ENCODE data around the gene UNK. TPM values are rescaled to one million over a fixed set of nuclear protein-coding genes. Genes with fewer than 3 reads are reported as not detected.

UNK gene
- total RNA-seq, 2 experiments from 2014 or later, result 41.5 to 67.6 TPM

GRCh38 chr17:75831032-75831571 lies 46.5 kb downstream of the UNK start:
- no peaks in the 10 kb centered on the region for H3K79me2 ChIP-seq (ENCODE audit: insufficient read depth, low read depth, low read length)
- intact Hi-C loops (cut with micrococcal nuclease; ENCODE audit: unreplicated experiment), result no loop called here
- H3K9me3 ChIP-seq (ENCODE audit: low read length), result no peaks in the 10 kb centered on the region
- CTCF ChIA-PET (ENCODE audit: unreplicated experiment), result interaction anchor here (1.3 to 1.6 kb wide), 2 partner anchors 14 to 51 kb away, joined by 4 read pairs; no protein-coding TSS in a partner anchor
- no TSS peak for BruUV-seq (replicated peaks)
- DNase-seq (ENCODE audit: low spot score), result no peak
- no peak overlapping the region for H3K4me2 ChIP-seq (ENCODE audit: low read length)
- POLR2A ChIA-PET, result interaction anchor here (0.6 to 1.5 kb wide), 2 partner anchors 17 to 51 kb away, joined by 3 to 4 read pairs; no protein-coding TSS in a partner anchor
- H3K4me3 ChIP-seq (ENCODE audit: low read depth, low read length, poor library complexity, severe bottlenecking), result no peak overlapping the region
- H3K9me2 ChIP-seq (ENCODE audit: insufficient read depth, low read length), result no peaks in the 10 kb centered on the region
- TF ChIP-seq, protein P1, sequence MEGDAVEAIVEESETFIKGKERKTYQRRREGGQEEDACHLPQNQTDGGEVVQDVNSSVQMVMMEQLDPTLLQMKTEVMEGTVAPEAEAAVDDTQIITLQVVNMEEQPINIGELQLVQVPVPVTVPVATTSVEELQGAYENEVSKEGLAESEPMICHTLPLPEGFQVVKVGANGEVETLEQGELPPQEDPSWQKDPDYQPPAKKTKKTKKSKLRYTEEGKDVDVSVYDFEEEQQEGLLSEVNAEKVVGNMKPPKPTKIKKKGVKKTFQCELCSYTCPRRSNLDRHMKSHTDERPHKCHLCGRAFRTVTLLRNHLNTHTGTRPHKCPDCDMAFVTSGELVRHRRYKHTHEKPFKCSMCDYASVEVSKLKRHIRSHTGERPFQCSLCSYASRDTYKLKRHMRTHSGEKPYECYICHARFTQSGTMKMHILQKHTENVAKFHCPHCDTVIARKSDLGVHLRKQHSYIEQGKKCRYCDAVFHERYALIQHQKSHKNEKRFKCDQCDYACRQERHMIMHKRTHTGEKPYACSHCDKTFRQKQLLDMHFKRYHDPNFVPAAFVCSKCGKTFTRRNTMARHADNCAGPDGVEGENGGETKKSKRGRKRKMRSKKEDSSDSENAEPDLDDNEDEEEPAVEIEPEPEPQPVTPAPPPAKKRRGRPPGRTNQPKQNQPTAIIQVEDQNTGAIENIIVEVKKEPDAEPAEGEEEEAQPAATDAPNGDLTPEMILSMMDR (conservative IDR thresholded peaks at IDR 0.05; ENCODE audit: low read length), result no peak
- TF ChIP-seq EZH2phosphoT487 (IDR thresholded peaks at IDR 0.05; ENCODE audit: borderline replicate concordance, low read depth, low read length), result no peak
- H4K20me1 ChIP-seq (ENCODE audit: insufficient read depth, low read length), result no peaks in the 10 kb centered on the region
- no peak overlapping the region for H3K27ac ChIP-seq (ENCODE audit: low read depth, low read length, poor library complexity, severe bottlenecking)
- H3K4me1 ChIP-seq (ENCODE audit: insufficient read depth, low read length, poor library complexity, severe bottlenecking), result peaks cover 30% of the 10 kb centered on the region
- peaks cover 5% of the 10 kb centered on the region; the same call in 1 of the 2 replicates for H3K36me3 ChIP-seq (ENCODE audit: insufficient read depth, low read length)
- H2AFZ ChIP-seq (ENCODE audit: low read length), result no peak overlapping the region

DNA sequence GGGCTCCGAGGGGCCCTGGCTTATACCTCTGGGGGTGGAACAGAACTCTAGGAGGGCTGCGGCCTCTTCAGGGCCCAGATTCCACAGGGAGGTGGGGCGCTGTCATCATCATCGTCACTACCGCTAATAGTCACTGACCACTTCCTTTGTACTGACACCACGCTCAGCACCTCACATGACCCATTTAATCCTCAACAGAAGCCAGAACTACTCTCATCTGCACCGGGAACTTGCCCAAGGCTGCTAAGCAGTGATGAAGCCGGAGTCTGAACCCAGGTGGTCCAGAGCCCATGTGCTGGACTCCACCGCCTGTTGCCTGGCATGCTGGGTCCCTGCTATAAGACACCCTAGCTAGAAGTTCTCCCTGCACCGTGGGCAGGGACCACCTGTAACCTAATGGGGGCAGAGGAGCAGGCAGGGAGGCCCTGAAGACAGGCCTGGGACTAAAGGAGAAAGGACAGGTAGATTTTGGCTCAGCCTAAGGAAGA lies 47.6 kb downstream of the UNK start:
- no peaks in the 10 kb centered on the region for H4K20me1 ChIP-seq (ENCODE audit: insufficient read depth, low read length)
- TF ChIP-seq, protein P1 (conservative IDR thresholded peaks at IDR 0.05; ENCODE audit: low read length), result no peak
- TF ChIP-seq EZH2phosphoT487 (IDR thresholded peaks at IDR 0.05; ENCODE audit: borderline replicate concordance, low read depth, low read length), result no peak
- DNase-seq (ENCODE audit: low spot score), result no peak

More for the DNA sequence above, 47.6 kb downstream of the UNK start:
- Histone ChIP-seq H3K9me2 (ENCODE audit: insufficient read depth, low read length) (no peaks in the 10 kb centered on the region), H3K4me3 (ENCODE audit: low read depth, low read length, poor library complexity, severe bottlenecking) (peak overlapping the region; percentile 30), H3K36me3 (ENCODE audit: insufficient read depth, low read length) (no peaks in the 10 kb centered on the region), H3K79me2 (ENCODE audit: insufficient read depth, low read depth, low read length) (no peaks in the 10 kb centered on the region), H3K27ac (ENCODE audit: low read depth, low read length, poor library complexity, severe bottlenecking) (peak overlapping the region; percentile 36), H3K9me3 (ENCODE audit: low read length) (no peaks in the 10 kb centered on the region), H3K4me2 (ENCODE audit: low read length) (peak overlapping the region; percentile 53), H3K4me1 (ENCODE audit: insufficient read depth, low read length, poor library complexity, severe bottlenecking) (peaks cover 23% of the 10 kb centered on the region), H2AFZ (ENCODE audit: low read length) (peak overlapping the region; percentile 15; the same call in 1 of the 2 replicates)
- intact Hi-C loops (cut with micrococcal nuclease; ENCODE audit: unreplicated experiment), result no loop called here
- BruUV-seq (replicated peaks), result no TSS peak
- POLR2A ChIA-PET, result interaction anchor here (0.5 to 1.5 kb wide), 4 partner anchors 16 to 943 kb away, joined by 3 to 6 read pairs (median 3); no protein-coding TSS in a partner anchor
- CTCF ChIA-PET (ENCODE audit: unreplicated experiment), result no interaction called here

All from OCI-LY7 (cell line).